ENCODE data around the gene TMEM182.

Gene TMEM182

GRCh38 chr2:102761763-102762162 is at the start of gene TMEM182:
TSS of gene TMEM182 (plus strand) at chr2:102762031. CDS start at chr2:102762218, 187 bp downstream.
- DNase-seq, result no peak

GRCh38 chr2:102717308-102718018 is 44.4 kb upstream of the TMEM182 start:
- DNase-seq, result no peak

GRCh38 chr2:102718387-102719316 is 43.2 kb upstream of the TMEM182 start:
- no peak for DNase-seq

GRCh38 chr2:102724016-102724490 is 37.8 kb upstream of the TMEM182 start:
- no peak for DNase-seq

GRCh38 chr2:102724553-102724952 is 37.3 kb upstream of the TMEM182 start:
- DNase-seq, result peak in 19 of 56 donors; percentile 6 to 69 (median 38)

GRCh38 chr2:102726128-102727087 is 35.4 kb upstream of the TMEM182 start:
- no peak for DNase-seq

- peak in 22 of 56 donors; percentile 6 to 61 (median 30) for DNase-seq
Observed at GRCh38 chr2:102735416-102736109, 26.3 kb upstream of the TMEM182 start.

- DNase-seq, result peak in 7 of 56 donors; percentile 21 to 61 (median 38)
Observed at GRCh38 chr2:102736110-102736409, 25.8 kb upstream of the TMEM182 start.

GRCh38 chr2:102736410-102737409 is 25.1 kb upstream of the TMEM182 start:
- DNase-seq, result peak in 51 of 56 donors; percentile 17 to 82 (median 52)

GRCh38 chr2:102737431-102737830 is 24.4 kb upstream of the TMEM182 start:
- DNase-seq, result no peak

- no peak for DNase-seq
Observed at GRCh38 chr2:102743259-102743658, 18.6 kb upstream of the TMEM182 start.

- no peak for DNase-seq
Observed at GRCh38 chr2:102748107-102748506, 13.7 kb upstream of the TMEM182 start.

- no peak for DNase-seq
Observed at GRCh38 chr2:102749938-102750337, 11.9 kb upstream of the TMEM182 start.

GRCh38 chr2:102753563-102754159 is 8.2 kb upstream of the TMEM182 start:
- peak in 6 of 56 donors; percentile 0 to 27 (median 3) for DNase-seq

- DNase-seq, result no peak
Observed at GRCh38 chr2:102754456-102755145, 7.2 kb upstream of the TMEM182 start.

- no peak for DNase-seq
Observed at GRCh38 chr2:102755284-102755683, 6.5 kb upstream of the TMEM182 start.

GRCh38 chr2:102758439-102758838 is 3.4 kb upstream of the TMEM182 start:
- DNase-seq, result no peak

- DNase-seq, result no peak
Observed at GRCh38 chr2:102764083-102764482, 2.3 kb downstream of the TMEM182 start.

Measured in nucleus accumbens (tissue), 56 donors.